ENCODE measurements around the gene TCERG1L. TPM values are rescaled to one million over a fixed set of nuclear protein-coding genes. Genes with fewer than 3 reads are reported as not detected.
A peak's percentile ranks its signal among the peaks of the same experiment; 100 is the strongest.

TCERG1L gene
- total RNA-seq, 1 donor from 2014 or later, result not detected

GRCh38 chr10:131313377-131313776 lies 1.9 kb upstream of the TCERG1L start:
- no peak for TF ChIP-seq POLR2A (IDR thresholded peaks at IDR 0.05)
- no peak for TF ChIP-seq CTCF (IDR thresholded peaks at IDR 0.05)
- no peak for TF ChIP-seq POLR2AphosphoS5 (IDR thresholded peaks at IDR 0.05; ENCODE audit: insufficient read depth in 1 of 2, low read depth in 1 of 2)
- Histone ChIP-seq H3K4me1 (peaks cover 13% of the 10 kb centered on the region), H3K27ac (no peak overlapping the region), H3K9me3 (no peaks in the 10 kb centered on the region), H3K4me3 (no peak overlapping the region), H3K27me3 (no peaks in the 10 kb centered on the region), H3K36me3 (no peaks in the 10 kb centered on the region)
- no peak for DNase-seq (ENCODE audit: extremely low spot score in 2 of 2)
- intact Hi-C loops (cut with DNase I), result no loop called here

- Histone ChIP-seq H3K9me3 (no peaks in the 10 kb centered on the region), H3K27ac (no peak overlapping the region), H3K36me3 (no peaks in the 10 kb centered on the region), H3K4me3 (peak overlapping the region; percentile 3 to 35), H3K27me3 (no peaks in the 10 kb centered on the region), H3K4me1 (peaks cover 13% of the 10 kb centered on the region)
- intact Hi-C loops (cut with DNase I), result no loop called here
- no peak for TF ChIP-seq POLR2A (IDR thresholded peaks at IDR 0.05)
- TF ChIP-seq CTCF (IDR thresholded peaks at IDR 0.05), result no peak
- TF ChIP-seq POLR2AphosphoS5 (IDR thresholded peaks at IDR 0.05; ENCODE audit: insufficient read depth in 1 of 2, low read depth in 1 of 2), result no peak
- no peak for DNase-seq (ENCODE audit: extremely low spot score in 2 of 2)
Observed at GRCh38 chr10:131312478-131312836, 936 bp upstream of the TCERG1L start.

GRCh38 chr10:131311402-131311660 lies 190 bp downstream of the TCERG1L start:
- peak overlapping the region; percentile 15 to 31 for H3K4me3 ChIP-seq
- no peaks in the 10 kb centered on the region for H3K27me3 ChIP-seq
- no peak for TF ChIP-seq POLR2AphosphoS5 (IDR thresholded peaks at IDR 0.05; ENCODE audit: insufficient read depth in 1 of 2, low read depth in 1 of 2)
- no peak for TF ChIP-seq CTCF (IDR thresholded peaks at IDR 0.05)
- TF ChIP-seq POLR2A (IDR thresholded peaks at IDR 0.05), result no peak
- H3K27ac ChIP-seq, result no peak overlapping the region
- no peak for DNase-seq (ENCODE audit: extremely low spot score in 2 of 2)
- no peaks in the 10 kb centered on the region for H3K36me3 ChIP-seq
- intact Hi-C loops (cut with DNase I), result no loop called here
- peaks cover 13% of the 10 kb centered on the region for H3K4me1 ChIP-seq
- no peaks in the 10 kb centered on the region for H3K9me3 ChIP-seq

GRCh38 chr10:131310551-131311401 lies 745 bp downstream of the TCERG1L start:
- Histone ChIP-seq H3K27me3 (no peaks in the 10 kb centered on the region), H3K4me3 (peak overlapping the region; percentile 15 to 31), H3K4me1 (peaks cover 13% of the 10 kb centered on the region), H3K9me3 (no peaks in the 10 kb centered on the region), H3K36me3 (no peaks in the 10 kb centered on the region), H3K27ac (no peak overlapping the region)
- no peak for TF ChIP-seq POLR2AphosphoS5 (IDR thresholded peaks at IDR 0.05; ENCODE audit: insufficient read depth in 1 of 2, low read depth in 1 of 2)
- TF ChIP-seq POLR2A (IDR thresholded peaks at IDR 0.05), result no peak
- TF ChIP-seq CTCF (IDR thresholded peaks at IDR 0.05), result no peak
- intact Hi-C loops (cut with DNase I), result no loop called here
- DNase-seq (ENCODE audit: extremely low spot score in 2 of 2), result no peak

- Histone ChIP-seq H3K36me3 (no peaks in the 10 kb centered on the region), H3K27me3 (no peaks in the 10 kb centered on the region), H3K27ac (no peak overlapping the region), H3K4me3 (no peak overlapping the region), H3K4me1 (peaks cover 13% of the 10 kb centered on the region), H3K9me3 (no peaks in the 10 kb centered on the region)
- DNase-seq (ENCODE audit: extremely low spot score in 2 of 2), result no peak
- TF ChIP-seq CTCF (IDR thresholded peaks at IDR 0.05) (no peak), POLR2AphosphoS5 (IDR thresholded peaks at IDR 0.05; ENCODE audit: insufficient read depth in 1 of 2, low read depth in 1 of 2) (no peak), POLR2A (IDR thresholded peaks at IDR 0.05) (no peak)
- intact Hi-C loops (cut with DNase I), result no loop called here
Observed at GRCh38 chr10:131310142-131310541, 1.4 kb downstream of the TCERG1L start.
